AG20443 (cell line): ENCODE results near the gene SMOC2.
"Not testable (repeated sequence)": the region's sequence is repeated elsewhere in the genome, so short reads cannot be mapped to it uniquely, and the experiment has no call there.

ENCODE experiments used
- DNase-seq: peaks from one replicate; pipeline ENCODE4 v3.0.0; 2012; ENCODE audit warnings: low spot score, mixed read lengths

The SMOC2 gene

GRCh38 chr6:168686831-168687730, 246.1 kb downstream of the SMOC2 start:
- no peak for DNase-seq

GRCh38 chr6:168690271-168690670, 249.3 kb downstream of the SMOC2 start:
- no peak for DNase-seq

DNA sequence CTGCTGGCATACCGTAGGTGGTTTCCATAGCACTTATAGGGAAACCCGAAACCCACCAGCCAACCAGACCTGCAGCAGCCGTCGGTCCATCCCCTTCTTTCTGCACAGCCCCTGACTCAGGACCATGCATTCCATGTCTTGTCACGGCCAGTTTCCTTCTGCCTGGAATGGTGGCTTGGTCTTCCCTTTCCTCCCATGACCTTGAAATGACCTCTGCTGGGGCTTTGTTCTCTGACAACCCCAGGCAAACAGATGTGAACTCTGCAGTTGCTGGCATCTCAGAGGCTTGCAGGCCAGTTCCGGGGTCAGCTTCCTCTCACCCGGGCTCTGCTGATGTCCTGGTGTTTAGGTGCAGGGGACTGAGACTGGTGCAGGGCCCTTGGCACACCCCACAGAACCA, 250.8 kb downstream of the SMOC2 start:
- no peak for DNase-seq

GRCh38 chr6:168692193-168692914, 251.4 kb downstream of the SMOC2 start:
- DNase-seq = no peak

- DNase-seq = not testable (repeated sequence)
Observed at GRCh38 chr6:168692915-168693257, 251.9 kb downstream of the SMOC2 start.

DNA sequence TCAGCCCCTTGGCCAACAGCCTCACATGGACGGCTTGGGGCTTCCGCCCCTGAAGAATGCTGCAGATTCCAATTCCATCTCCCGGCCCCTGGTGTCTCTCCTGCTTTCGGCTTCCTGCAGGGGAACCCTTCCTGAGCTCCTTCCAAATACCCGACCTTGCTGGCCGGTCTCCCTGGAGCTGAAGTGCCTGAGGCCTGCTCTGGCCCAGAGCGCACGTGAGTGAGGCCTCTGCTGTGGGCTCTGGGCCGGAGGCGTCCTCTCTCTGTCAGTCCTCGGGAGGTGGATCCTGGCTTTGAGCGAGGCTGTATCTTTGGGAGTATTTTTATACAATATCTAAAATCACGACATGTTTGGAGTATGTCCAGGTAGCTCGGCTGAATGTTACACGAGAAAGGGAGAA, 253.8 kb downstream of the SMOC2 start:
- DNase-seq = not testable (repeated sequence)

- DNase-seq = no peak
Observed at GRCh38 chr6:168695701-168696100, 254.7 kb downstream of the SMOC2 start.

GRCh38 chr6:168698923-168699322, 257.9 kb downstream of the SMOC2 start:
- DNase-seq = no peak

DNA sequence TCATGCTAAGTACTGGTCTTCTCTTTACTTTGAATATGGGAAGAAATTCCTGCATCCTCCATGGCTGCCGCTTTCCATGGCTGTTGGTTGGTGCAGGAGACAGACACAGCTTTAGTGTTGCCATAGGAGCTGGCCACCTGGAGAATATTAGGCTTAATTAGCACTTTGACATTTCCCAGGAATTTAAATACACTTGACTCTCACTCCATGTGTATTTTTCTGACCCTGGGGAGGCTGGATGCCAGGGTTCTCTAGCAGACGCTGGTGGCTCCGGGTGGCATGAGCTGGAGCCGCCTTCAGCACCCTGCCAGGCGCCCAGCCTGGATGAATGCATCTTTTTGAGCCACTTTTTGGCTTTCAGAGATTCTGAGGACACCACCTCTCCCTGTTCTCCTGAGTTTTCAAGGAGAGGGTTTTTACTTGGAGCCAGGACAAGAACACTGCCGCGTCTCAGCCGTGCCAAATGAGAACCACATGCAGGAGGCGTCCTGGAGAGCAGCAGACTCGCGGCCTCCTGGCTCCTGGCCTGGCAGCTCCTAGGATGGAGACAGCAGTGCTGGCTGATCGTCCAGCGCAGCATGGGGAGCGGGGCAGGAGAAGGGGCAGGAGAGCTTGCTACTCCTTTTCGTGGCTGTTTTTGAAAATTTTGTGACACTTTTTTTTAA, 258.8 kb downstream of the SMOC2 start:
- no peak for DNase-seq

- DNase-seq = no peak
Observed at GRCh38 chr6:168700880-168701279, 259.9 kb downstream of the SMOC2 start.

- DNase-seq = no peak
Observed at GRCh38 chr6:168703990-168704389, 263.0 kb downstream of the SMOC2 start.

GRCh38 chr6:168704678-168705077, 263.7 kb downstream of the SMOC2 start:
- no peak for DNase-seq

GRCh38 chr6:168705271-168705670, 264.3 kb downstream of the SMOC2 start:
- not testable (repeated sequence) for DNase-seq

DNA sequence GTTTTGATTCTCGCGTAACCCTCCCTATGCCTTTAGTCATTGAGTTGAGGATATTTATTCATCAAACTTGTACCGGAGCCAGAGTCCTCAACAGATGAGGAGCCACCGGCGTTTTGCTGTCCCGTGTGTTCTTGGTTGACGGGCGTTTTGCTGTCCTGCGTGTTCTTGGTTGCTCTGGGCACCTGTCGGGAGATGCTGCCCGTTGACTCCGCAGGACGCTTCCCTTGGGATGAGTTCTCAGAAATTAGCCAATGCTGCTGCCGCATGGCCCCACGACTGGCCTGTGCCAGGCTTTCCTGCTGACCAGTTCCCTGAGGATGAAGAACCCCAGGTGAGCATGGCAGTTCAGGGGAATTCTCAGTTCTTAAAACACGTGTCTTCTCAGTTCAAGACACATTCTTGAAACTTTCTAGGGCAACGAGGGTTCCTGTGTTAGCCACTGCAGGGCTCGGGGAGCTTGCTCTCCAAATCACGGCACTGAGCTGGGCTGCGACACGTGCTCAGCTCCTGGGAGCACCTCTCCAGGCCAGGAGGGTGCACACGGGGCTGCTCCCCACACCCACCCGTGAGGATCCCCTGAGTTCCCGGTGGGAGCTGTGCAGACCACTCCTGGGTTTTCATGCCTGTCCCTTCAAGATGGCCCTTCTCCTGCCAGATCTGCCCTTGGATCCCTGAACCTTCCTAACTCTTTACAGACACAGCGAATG, 265.6 kb downstream of the SMOC2 start:
- DNase-seq = no peak

DNA sequence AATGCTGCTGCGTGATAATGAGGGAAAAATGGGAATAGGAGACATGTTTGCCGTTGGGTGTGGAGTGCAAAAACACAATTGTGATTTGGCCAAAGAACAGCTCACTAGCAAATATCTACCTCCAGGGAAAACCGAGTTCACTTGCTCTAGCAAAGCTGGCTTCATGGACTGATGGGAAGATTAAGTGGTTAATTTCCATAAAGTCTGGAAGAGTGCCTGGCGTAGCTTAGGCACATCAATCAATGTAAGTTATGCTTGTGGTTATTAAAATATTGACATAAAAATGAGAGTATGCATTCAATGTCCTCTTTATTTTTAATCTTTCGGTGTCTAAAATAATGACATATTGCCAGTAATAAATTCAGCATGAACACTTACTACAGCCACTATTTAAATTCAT, 267.5 kb downstream of the SMOC2 start:
- no peak for DNase-seq

DNA sequence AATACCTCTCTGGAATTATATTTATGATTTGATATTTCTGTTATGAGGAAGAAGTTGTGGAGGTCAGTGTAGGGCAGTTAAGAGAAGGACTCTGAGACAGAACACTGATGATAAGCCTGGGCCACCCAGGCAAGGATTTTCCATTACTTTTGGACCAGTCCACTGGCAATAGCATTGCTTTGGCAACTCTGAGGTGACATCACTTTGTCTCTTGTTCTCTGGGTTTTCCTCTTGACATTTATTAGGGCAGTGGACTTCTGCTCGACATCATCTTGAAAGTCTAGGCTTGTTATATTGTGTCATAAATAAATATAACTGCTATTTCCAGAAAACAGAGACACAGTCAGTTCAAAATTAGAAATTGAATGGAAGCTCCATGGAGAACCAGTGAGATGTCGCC, 268.0 kb downstream of the SMOC2 start:
- no peak for DNase-seq

DNA sequence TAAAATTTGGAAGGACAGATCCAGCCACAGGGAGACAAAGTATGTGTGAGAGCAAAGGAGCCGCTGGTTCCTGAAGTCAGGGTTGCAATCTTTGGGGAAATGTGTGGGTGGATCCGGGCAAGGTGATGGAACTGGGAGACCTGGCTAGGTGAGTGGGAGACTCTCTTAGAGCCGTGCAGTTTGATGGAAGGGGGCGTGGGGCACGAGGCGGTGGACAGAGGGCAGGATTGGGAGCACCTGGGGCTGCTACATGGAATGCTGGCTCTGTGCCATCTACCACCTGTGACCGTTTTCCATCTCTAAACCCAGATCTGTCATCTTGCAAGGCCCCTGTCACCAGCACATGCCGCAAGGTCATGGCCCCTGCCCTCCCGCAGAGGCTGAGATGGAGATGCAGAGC, 268.4 kb downstream of the SMOC2 start:
- DNase-seq = no peak

DNA sequence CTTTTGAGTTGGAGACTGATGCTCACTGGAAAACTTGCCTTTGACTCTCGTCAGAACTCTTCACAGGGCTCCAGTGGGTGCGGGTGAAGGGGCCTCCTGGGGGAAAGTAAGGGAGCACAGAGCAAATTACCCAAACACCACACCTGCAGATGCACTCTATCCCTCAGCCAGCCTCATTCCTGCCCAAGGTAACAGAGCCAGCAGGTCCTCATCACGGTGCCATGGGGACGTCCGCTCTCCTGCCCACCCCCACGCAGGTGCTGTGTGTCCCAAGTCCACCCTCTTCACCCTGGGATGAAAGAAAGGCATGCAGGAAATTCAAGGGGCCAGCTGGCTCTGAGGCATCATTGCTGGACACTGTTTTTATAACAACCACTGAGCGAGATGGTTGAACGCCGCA, 269.0 kb downstream of the SMOC2 start:
- DNase-seq = no peak

GRCh38 chr6:168711049-168711640, 270.2 kb downstream of the SMOC2 start:
- DNase-seq = no peak

- no peak for DNase-seq
Observed at GRCh38 chr6:168711666-168712300, 270.8 kb downstream of the SMOC2 start.

DNA sequence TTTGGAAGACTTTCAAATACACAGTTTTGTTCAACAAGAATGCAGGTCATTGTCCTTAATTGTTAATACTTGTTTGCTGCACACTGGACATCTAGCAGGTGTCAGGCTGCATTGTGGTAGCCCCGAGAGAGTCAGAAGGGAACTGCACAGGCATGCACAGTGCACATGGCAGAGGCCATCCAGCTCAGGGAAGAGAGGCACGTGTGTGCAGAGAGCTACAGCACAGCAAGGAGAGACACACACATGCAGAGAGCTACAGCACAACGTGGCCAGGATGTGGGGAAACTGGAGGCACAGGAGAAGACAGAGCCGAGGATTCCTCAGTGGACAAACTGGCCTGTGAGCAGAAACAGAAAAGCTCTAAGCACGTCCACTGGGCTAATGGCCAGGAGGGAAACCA, 272.0 kb downstream of the SMOC2 start:
- DNase-seq = no peak
